Measurements from ENCODE around the gene GMEB1.

Gene GMEB1

DNA sequence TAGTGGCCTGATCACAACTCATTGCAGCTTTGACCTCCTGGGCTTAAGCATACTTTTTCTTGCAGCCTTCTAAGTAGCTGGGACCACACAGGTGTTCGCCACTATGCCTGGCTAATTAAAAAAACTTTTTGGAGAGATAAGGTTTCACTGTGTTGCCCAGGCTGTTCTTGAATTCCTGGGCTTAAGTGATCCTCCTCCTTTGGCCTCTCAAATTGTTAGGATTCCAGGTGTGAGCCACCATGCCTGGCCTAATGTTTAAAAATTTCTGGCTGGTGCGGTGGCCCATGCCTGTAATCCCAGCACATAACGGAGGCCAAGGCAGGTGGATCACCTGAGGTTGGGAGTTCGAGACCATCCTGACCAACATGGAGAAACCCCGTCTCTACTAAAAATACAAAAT lies 92.6 kb downstream of the GMEB1 start:
- DNase-seq (ENCODE audit: low spot score): no peak
- TF ChIP-seq CTCF (IDR thresholded peaks at IDR 0.05; ENCODE audit: extremely low read depth, missing control alignments): no peak

- no peak for TF ChIP-seq CTCF (IDR thresholded peaks at IDR 0.05; ENCODE audit: extremely low read depth, missing control alignments)
- DNase-seq (ENCODE audit: low spot score): no peak
Measured at GRCh38 chr1:28766532-28767183, 98.1 kb downstream of the GMEB1 start.

Measured in GM20000 (cell line).